Spleen (tissue), 11 donors: ENCODE data around the gene DNAAF3. TPM values are rescaled to one million over a fixed set of nuclear protein-coding genes. Genes with fewer than 3 reads are reported as not detected.

Source experiments
- DNase-seq: peaks from one replicate; pipeline ENCODE4 v3.0.0-alpha.2; 2020
- H3K27ac ChIP-seq, 8 donors: fragments of 200-600 bp; sonication (generic) in 7 of 8; 1 replicate in 4 of 8; 2 replicates in 4 of 8; pipeline versions ENCODE4 v1.5.0 to v1.8.0; 2016 to 2021; ENCODE audit warnings: inconsistent platforms in 4 of 8, mild to moderate bottlenecking in 4 of 8, moderate library complexity in 1 of 8
- H3K27me3 ChIP-seq, 7 donors: fragments of 200-600 bp; sonication (generic) in 6 of 7; replicated peaks in 1 of 7; 1 replicate in 4 of 7; 2 replicates in 3 of 7; pipeline versions ENCODE4 v1.5.0 to v1.8.0; 2016 to 2021; ENCODE audit warnings: inconsistent platforms in 3 of 7, mild to moderate bottlenecking in 1 of 7
- H3K36me3 ChIP-seq, 6 donors: fragments of 200-600 bp; sonication (generic) in 5 of 6; 1 replicate in 4 of 6; 2 replicates in 2 of 6; pipeline versions ENCODE4 v1.5.0 to v1.8.0; 2016 to 2021; ENCODE audit warnings: inconsistent platforms in 2 of 6
- H3K4me1 ChIP-seq, 6 donors: fragments of 200-600 bp; sonication (generic) in 5 of 6; 1 replicate in 3 of 6; 2 replicates in 3 of 6; pipeline versions ENCODE4 v1.5.0 to v1.8.0; 2016 to 2021; ENCODE audit warnings: inconsistent platforms in 3 of 6
- H3K4me3 ChIP-seq, 8 donors: fragments of 200-600 bp; sonication (generic) in 7 of 8; 1 replicate in 4 of 8; 2 replicates in 4 of 8; pipeline versions ENCODE4 v1.5.0 to v1.8.0; 2016 to 2021; ENCODE audit warnings: inconsistent platforms in 4 of 8, mild to moderate bottlenecking in 4 of 8, moderate library complexity in 2 of 8
- H3K9me3 ChIP-seq, 8 donors: fragments of 200-600 bp; sonication (generic) in 7 of 8; 1 replicate in 4 of 8; 2 replicates in 4 of 8; pipeline versions ENCODE4 v1.5.0 to v1.8.0; 2016 to 2021; ENCODE audit warnings: inconsistent platforms in 4 of 8
- CTCF ChIP-seq, 11 experiments: fragments of 200-600 bp in 7 of 11; fragments of 450-650 bp in 4 of 11; sonication (generic) in 4 of 11; IDR thresholded peaks in 8 of 11; conservative IDR thresholded peaks in 3 of 11; 1 replicate in 7 of 11; 2 replicates in 4 of 11; pipeline versions ENCODE4 v1.4.0 to v1.8.0; 2016 to 2021; ENCODE audit warnings: antibody characterized with exemption in 11 of 11, inconsistent platforms in 4 of 11, mild to moderate bottlenecking in 1 of 11
- POLR2A ChIP-seq, 3 donors: fragments of 450-650 bp; IDR thresholded peaks; one replicate each; pipeline ENCODE4 v1.5.1; 2017; ENCODE audit warnings: antibody characterized with exemption in 3 of 3, mild to moderate bottlenecking in 1 of 3
- POLR2AphosphoS5 ChIP-seq, 3 donors: sonication (generic); formaldehyde crosslinking; IDR thresholded peaks; one replicate each; pipeline ENCODE4 v1.5.1; 2017; ENCODE audit warnings: antibody characterized with exemption in 3 of 3
- WGBS, 5 donors: extraction: QIAGEN DNeasy Blood & Tissue Kit in 3 of 5; methylation state at CpG; one replicate each; pipeline versions ENCODE4 v1.1.5 to v1.1.7; 2013 to 2018; 5-methylcytosine and 5-hydroxymethylcytosine counted together
- intact Hi-C: fragments of 100-400 bp; cut with DNase I; formaldehyde crosslinking; loops from one replicate; pipeline ENCODE4 v1.15.0; 2023; ENCODE audit warnings: low total_unique reads
- polyA plus RNA-seq, 3 donors: library from polyadenylated mRNA; stranded (reverse); fragments of 200-250 nt; gene quantifications; one replicate each; pipeline ENCODE4 v1.2.1, GENCODE V29; 2013
- total RNA-seq, 7 donors: library from RNA; depleted of rRNA in 3 of 7; stranded (reverse); fragments of >200 nt in 3 of 7; fragmentation: NEBNext Ultra II Directional in 4 of 7; extraction: Animal tissue kit (Norgen Biotek cat#: 25700) in 4 of 7; gene quantifications; one replicate each; pipeline versions ENCODE4 v1.1.0 to v1.2.1, GENCODE V29; 2016 to 2021
- donor health status: healthy with polysubstance abuse.
- donor health status: DM: no; HTN: no; CAD: no; lungs with moderate emphysema.
- donor health status: DM: no; HTN: no; CAD: no.
- donor health status: Bipolar disorder and iron deficiency.
- donor health status: healthy.
- donor health status: DM: no; HTN: no; CAD: no.
- donor health status: DM: yes; HTN: yes; CAD: no.

Gene DNAAF3
- total and polyA plus RNA-seq, 10 donors = 0.28 to 1.1 (median 0.69) TPM; not detected in 2

DNA sequence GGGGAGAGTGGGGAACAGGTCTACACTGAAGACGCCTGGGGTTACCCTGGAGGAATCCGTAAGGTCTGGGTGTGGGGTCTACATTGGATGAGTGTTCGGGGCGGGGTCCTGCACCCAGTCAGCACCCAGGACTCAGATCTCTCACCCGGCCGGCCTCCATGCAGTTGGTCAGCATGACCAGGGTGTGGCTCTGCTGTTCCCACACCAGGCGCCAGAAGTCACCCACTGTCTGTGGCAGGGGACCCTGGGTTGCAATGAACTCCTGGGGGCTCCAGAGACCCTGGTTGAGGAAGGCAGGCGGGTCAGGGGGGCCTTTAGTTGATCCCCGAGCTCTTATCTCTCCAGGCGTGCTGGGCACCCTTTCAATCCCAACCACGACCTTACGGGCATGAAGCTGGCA lies 19.7 kb upstream of the DNAAF3 start:
- Histone ChIP-seq H3K27ac (no peak overlapping the region), H3K4me1 (peaks cover 0 to 19% (median 8%) of the 10 kb centered on the region in 6 donors), H3K4me3 (no peak overlapping the region), H3K27me3 (peaks cover 0 to 48% (median 15%) of the 10 kb centered on the region in 7 donors), H3K9me3 (no peaks in the 10 kb centered on the region), H3K36me3 (peaks cover 0 to 48% (median 0%) of the 10 kb centered on the region in 6 donors)
- DNase-seq = no peak
- 81 to 87% (median 83%) methylated on average over 9 to 12 of the region's 12 CpGs for WGBS, 5 donors
- TF ChIP-seq POLR2A (IDR thresholded peaks at IDR 0.05) (no peak), CTCF (IDR thresholded peaks at IDR 0.05 in 8 of 11, conservative IDR thresholded peaks at IDR 0.05 in 3 of 11) (no peak), POLR2AphosphoS5 (IDR thresholded peaks at IDR 0.05) (no peak)
- intact Hi-C loops = loop anchor here (10.0 kb wide), 1 partner anchor 69 kb away; the partner anchor contains the start of gene PPP6R1

DNA sequence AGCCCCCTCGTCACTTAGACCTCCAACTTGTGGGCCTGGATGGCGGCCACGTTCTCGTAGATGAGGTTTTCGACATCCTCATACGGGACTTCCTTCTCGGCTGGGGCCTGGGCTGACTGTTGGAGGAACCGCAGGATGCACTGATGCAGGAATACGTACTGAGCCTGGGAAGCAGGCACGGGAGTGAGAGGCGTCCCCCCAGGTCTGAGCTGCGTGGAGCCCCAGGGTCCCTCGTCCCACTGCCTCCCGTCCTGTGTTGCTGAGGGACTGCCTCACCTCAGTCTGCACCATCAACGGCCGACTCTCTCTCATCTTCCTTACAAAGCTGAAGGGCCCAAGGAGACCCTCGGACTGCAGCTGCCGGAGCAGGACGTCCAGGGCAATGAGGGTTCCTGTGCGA lies 15.3 kb upstream of the DNAAF3 start:
- H3K27ac ChIP-seq = no peak overlapping the region
- peaks cover 0 to 91% (median 56%) of the 10 kb centered on the region in 7 donors for H3K27me3 ChIP-seq
- no peak for TF ChIP-seq CTCF (IDR thresholded peaks at IDR 0.05 in 8 of 11, conservative IDR thresholded peaks at IDR 0.05 in 3 of 11)
- no peak for TF ChIP-seq POLR2A (IDR thresholded peaks at IDR 0.05)
- peak in 2 of 3 donors; percentile 28 to 47 for TF ChIP-seq POLR2AphosphoS5 (IDR thresholded peaks at IDR 0.05)
- H3K4me1 ChIP-seq = peaks cover 8 to 26% (median 19%) of the 10 kb centered on the region in 6 donors
- intact Hi-C loops = loop anchor here (10.0 kb wide), 1 partner anchor 73 kb away; the partner anchor contains the start of gene PPP6R1
- WGBS, 5 donors = 64 to 75% (median 70%) methylated on average over 18 to 20 of the region's 20 CpGs
- H3K4me3 ChIP-seq = no peak overlapping the region
- H3K9me3 ChIP-seq = no peaks in the 10 kb centered on the region
- peaks cover 0 to 48% (median 0%) of the 10 kb centered on the region in 6 donors for H3K36me3 ChIP-seq
- DNase-seq = no peak

- peaks cover 8 to 26% (median 19%) of the 10 kb centered on the region in 6 donors for H3K4me1 ChIP-seq
- TF ChIP-seq POLR2AphosphoS5 (IDR thresholded peaks at IDR 0.05) (peak; percentile 16 to 65 (median 45)), CTCF (IDR thresholded peaks at IDR 0.05 in 8 of 11, conservative IDR thresholded peaks at IDR 0.05 in 3 of 11) (no peak)
- peak within 1 kb of the TSS in 7 of 8 donors; percentile 5 to 70 (median 35) for H3K4me3 ChIP-seq
- intact Hi-C loops = loop anchor here (10.0 kb wide), 1 partner anchor 75 kb away; the partner anchor contains the start of gene PPP6R1
- H3K9me3 ChIP-seq = peaks cover 0 to 4% (median 0%) of the 10 kb centered on the region in 8 donors
- H3K36me3 ChIP-seq = peaks cover 0 to 32% (median 0%) of the 10 kb centered on the region in 6 donors
- 1 to 4% (median 3%) methylated on average over 41 to 68 of the region's 68 CpGs for WGBS, 5 donors
- peaks cover 10 to 94% (median 75%) of the 10 kb centered on the region in 7 donors for H3K27me3 ChIP-seq
- no peak within 1 kb of the TSS for H3K27ac ChIP-seq
- DNase-seq = peak; percentile 82
Measured at GRCh38 chr19:55179606-55180484, 13.4 kb upstream of the DNAAF3 start, which contains the start of gene SYT5. Gene SYT5 (minus strand): TSS chr19:55180289. CDS start chr19:55179041, 1,248 bp downstream.
